H9 (cell line): ENCODE results near the gene DPF3. TPM values are rescaled to one million over a fixed set of nuclear protein-coding genes. Genes with fewer than 3 reads are reported as not detected.

ENCODE experiments used
- DNase-seq: peaks from one replicate; pipeline ENCODE4 v3.0.0-alpha.2; 2017
- H2AFZ ChIP-seq: one replicate; pipeline ENCODE4 v1.6.1; 2013; ENCODE audit warnings: mild to moderate bottlenecking, low read length, control low read depth, moderate library complexity
- H2AK5ac ChIP-seq: 2 replicates; pipeline ENCODE4 v1.6.1; 2013; ENCODE audit warnings: low read length, control low read depth, mixed read lengths; ENCODE audit not compliant: insufficient read length
- H2BK120ac ChIP-seq: one replicate; pipeline ENCODE4 v1.6.1; 2013; ENCODE audit warnings: low read depth, mild to moderate bottlenecking, low read length, control low read depth, inconsistent platforms; ENCODE audit not compliant: poor library complexity, severe bottlenecking
- H2BK12ac ChIP-seq: 2 replicates; pipeline ENCODE4 v1.6.1; 2013; ENCODE audit warnings: low read length, control low read depth, mixed read lengths, low read depth; ENCODE audit not compliant: insufficient read length
- H2BK15ac ChIP-seq: 2 replicates; pipeline ENCODE4 v1.6.1; 2013; ENCODE audit warnings: low read depth, low read length, control low read depth
- H2BK20ac ChIP-seq: one replicate; pipeline ENCODE4 v1.6.1; 2013; ENCODE audit warnings: low read depth, mild to moderate bottlenecking, low read length, control low read depth, inconsistent platforms; ENCODE audit not compliant: poor library complexity, severe bottlenecking
- H2BK5ac ChIP-seq: 2 replicates; pipeline ENCODE4 v1.6.1; 2013; ENCODE audit warnings: low read length, control low read depth, mixed read lengths; ENCODE audit not compliant: insufficient read length
- H3K14ac ChIP-seq: 2 replicates; pipeline ENCODE4 v1.6.1; 2013; ENCODE audit warnings: low read length, control low read depth; ENCODE audit not compliant: insufficient read depth
- H3K18ac ChIP-seq: 2 replicates; pipeline ENCODE4 v1.6.1; 2013; ENCODE audit warnings: low read depth, mild to moderate bottlenecking, mixed read lengths, low read length, control low read depth; ENCODE audit not compliant: insufficient read length
- H3K23ac ChIP-seq: 2 replicates; pipeline ENCODE4 v1.6.1; 2013; ENCODE audit warnings: low read length, control low read depth, mixed read lengths, low read depth; ENCODE audit not compliant: insufficient read length
- H3K23me2 ChIP-seq: 2 replicates; pipeline ENCODE4 v1.6.1; 2013; ENCODE audit warnings: low read depth, mild to moderate bottlenecking, mixed read lengths, low read length, control low read depth; ENCODE audit not compliant: insufficient read length, poor library complexity, severe bottlenecking
- H3K27ac ChIP-seq: 2 replicates; pipeline ENCODE4 v1.5.1; 2013; ENCODE audit warnings: low read length, control low read depth, mixed read lengths, low read depth; ENCODE audit not compliant: insufficient read length
- H3K27me3 ChIP-seq: 2 replicates; pipeline ENCODE4 v1.6.1; 2013; ENCODE audit warnings: low read length, control low read depth, inconsistent platforms; ENCODE audit not compliant: insufficient read depth
- H3K4ac ChIP-seq: 2 replicates; pipeline ENCODE4 v1.6.1; 2013; ENCODE audit warnings: low read depth, mild to moderate bottlenecking, control low read depth, inconsistent platforms, low read length, moderate library complexity
- H3K4me1 ChIP-seq: 2 replicates; pipeline ENCODE4 v1.6.1; 2013; ENCODE audit warnings: low read length, control low read depth, inconsistent platforms; ENCODE audit not compliant: insufficient read depth
- H3K4me2 ChIP-seq: 2 replicates; pipeline ENCODE4 v1.6.1; 2013; ENCODE audit warnings: low read length, control low read depth, mixed read lengths; ENCODE audit not compliant: insufficient read length, insufficient read depth
- H3K56ac ChIP-seq: 2 replicates; pipeline ENCODE4 v1.6.1; 2013; ENCODE audit warnings: low read depth, mild to moderate bottlenecking, mixed read lengths, low read length, control low read depth; ENCODE audit not compliant: insufficient read length
- H3K79me1 ChIP-seq: 2 replicates; pipeline ENCODE4 v1.6.1; 2013; ENCODE audit warnings: low read depth, mild to moderate bottlenecking, moderate library complexity, low read length, control low read depth, inconsistent platforms; ENCODE audit not compliant: insufficient read depth, poor library complexity, severe bottlenecking
- H3K79me2 ChIP-seq: 2 replicates; pipeline ENCODE4 v1.6.1; 2013; ENCODE audit warnings: low read length, control low read depth, inconsistent platforms; ENCODE audit not compliant: insufficient read depth
- H3K9ac ChIP-seq: 2 replicates; pipeline ENCODE4 v1.6.1; 2013; ENCODE audit warnings: low read length, control low read depth, mixed read lengths; ENCODE audit not compliant: insufficient read length; ENCODE audit errors: extremely low read depth
- H3K9me3 ChIP-seq: one replicate; pipeline ENCODE4 v1.6.1; 2013; ENCODE audit warnings: low read depth, low read length, inconsistent platforms; ENCODE audit not compliant: control insufficient read depth
- H3T11ph ChIP-seq: one replicate; pipeline ENCODE4 v1.6.1; 2013; ENCODE audit warnings: mild to moderate bottlenecking, low read length, control low read depth, inconsistent platforms
- H4K20me1 ChIP-seq: one replicate; pipeline ENCODE4 v1.6.1; 2013; ENCODE audit not compliant: control insufficient read depth, insufficient read length, insufficient read depth
- H4K5ac ChIP-seq: 2 replicates; pipeline ENCODE4 v1.6.1; 2013; ENCODE audit warnings: low read depth, mild to moderate bottlenecking, mixed read lengths, low read length, control low read depth; ENCODE audit not compliant: insufficient read length
- H4K8ac ChIP-seq: replicated peaks from 2 replicates; pipeline ENCODE4 v1.6.1; 2013; ENCODE audit warnings: low read length, control low read depth, mixed read lengths, low read depth; ENCODE audit not compliant: insufficient read length
- H4K91ac ChIP-seq: 2 replicates; pipeline ENCODE4 v1.6.1; 2013; ENCODE audit warnings: low read depth, mild to moderate bottlenecking, moderate library complexity, mixed read lengths, low read length, control low read depth; ENCODE audit not compliant: insufficient read length
- H3K27ac Mint-ChIP-seq, 3 experiments: 2 replicates in 2 of 3; 3 replicates in 1 of 3; pipeline ENCODE4 v1.8.0; 2020 to 2021; ENCODE audit warnings: mixed read lengths in 3 of 3, mild to moderate bottlenecking in 1 of 3, moderate library complexity in 1 of 3
- H3K27me3 Mint-ChIP-seq: 2 replicates; pipeline ENCODE4 v1.8.0; 2021; ENCODE audit warnings: low read depth, mild to moderate bottlenecking, moderate library complexity, mixed read lengths
- H3K36me3 Mint-ChIP-seq, 3 experiments: 2 replicates in 2 of 3; 3 replicates in 1 of 3; pipeline ENCODE4 v1.8.0; 2020 to 2021; ENCODE audit warnings: low read depth in 3 of 3, mixed read lengths in 3 of 3; ENCODE audit not compliant: insufficient read depth in 1 of 3
- H3K4me1 Mint-ChIP-seq, 2 experiments: 2 replicates each; pipeline ENCODE4 v1.8.0; 2020; ENCODE audit warnings: mixed read lengths in 2 of 2
- H3K4me3 Mint-ChIP-seq, 2 experiments: 2 replicates in 1 of 2; 3 replicates in 1 of 2; pipeline ENCODE4 v1.8.0; 2020 to 2021; ENCODE audit warnings: mild to moderate bottlenecking in 2 of 2, mixed read lengths in 2 of 2, moderate library complexity in 1 of 2
- H3K9me3 Mint-ChIP-seq, 2 experiments: 2 replicates in 1 of 2; 3 replicates in 1 of 2; pipeline ENCODE4 v1.8.0; 2020; ENCODE audit warnings: mild to moderate bottlenecking in 2 of 2, mixed read lengths in 2 of 2, moderate library complexity in 1 of 2
- CTCF ChIP-seq: fragments of 200-600 bp; sonication (generic); conservative IDR thresholded peaks from 3 replicates; pipeline ENCODE4 v1.8.0; 2021; ENCODE audit warnings: antibody characterized with exemption, mild to moderate bottlenecking
- WGBS: extraction: QIAGEN DNeasy Blood & Tissue Kit; methylation state at CpG from one replicate; pipeline ENCODE4 v1.1.7; 2013; ENCODE audit warnings: missing lambda C conversion rate, low lambda C conversion rate, mixed read lengths; ENCODE audit not compliant: insufficient read length; ENCODE audit errors: extremely low coverage; 5-methylcytosine and 5-hydroxymethylcytosine counted together
- total RNA-seq: library from RNA; stranded (reverse); gene quantifications from 2 replicates; pipeline ENCODE4 v1.2.1, GENCODE V29; 2021

The DPF3 gene
- total RNA-seq, 1 experiment from 2014 or later: not detected

- H3K56ac ChIP-seq: no peak overlapping the region
- Mint-ChIP-seq H3K4me3 (no peak overlapping the region; a peak in 1 of 5 replicates), H3K27me3 (peaks cover 3% of the 10 kb centered on the region; the same call in 1 of the 2 replicates), H3K36me3 (no peaks in the 10 kb centered on the region), H3K27ac (no peak overlapping the region), H3K9me3 (no peaks in the 10 kb centered on the region), H3K4me1 (peaks cover 0 to 4% of the 10 kb centered on the region in 2 experiments; a peak in 1 of 4 replicates)
- H3K18ac ChIP-seq: no peak overlapping the region
- no peaks in the 10 kb centered on the region for H3K27me3 ChIP-seq
- H3K14ac ChIP-seq: no peak overlapping the region
- H2BK120ac ChIP-seq: no peak overlapping the region
- H3K23ac ChIP-seq: no peak overlapping the region
- no peaks in the 10 kb centered on the region for H4K20me1 ChIP-seq
- no peak overlapping the region for H2BK12ac ChIP-seq
- TF ChIP-seq CTCF: no peak
- no peaks in the 10 kb centered on the region for H3K79me2 ChIP-seq
- H3K27ac ChIP-seq: no peak overlapping the region
- H3K4me2 ChIP-seq: no peak overlapping the region
- no peak overlapping the region for H2BK15ac ChIP-seq
- no peak overlapping the region for H2BK20ac ChIP-seq
- no peak overlapping the region for H2AK5ac ChIP-seq
- H3K9ac ChIP-seq: no peak overlapping the region
- no peaks in the 10 kb centered on the region for H3K9me3 ChIP-seq
- H3K4ac ChIP-seq: no peak overlapping the region
- H4K8ac ChIP-seq: no peak overlapping the region
- H2AFZ ChIP-seq: no peak overlapping the region
- no peaks in the 10 kb centered on the region for H3K79me1 ChIP-seq
- H2BK5ac ChIP-seq: no peak overlapping the region
- DNase-seq: no peak
- no peak overlapping the region for H3T11ph ChIP-seq
- no peak overlapping the region for H4K91ac ChIP-seq
- WGBS: no CpG with 5 or more reads among the region's 4 CpGs
- no peak overlapping the region for H4K5ac ChIP-seq
- no peaks in the 10 kb centered on the region for H3K23me2 ChIP-seq
- no peaks in the 10 kb centered on the region for H3K4me1 ChIP-seq
These were observed 229.2 kb downstream of the DPF3 start for GRCh38 chr14:72664651-72665050.
